HepG2 (cell line): ENCODE data around the gene UGT1A8. TPM values are rescaled to one million over a fixed set of nuclear protein-coding genes. Genes with fewer than 3 reads are reported as not detected.
A peak's percentile ranks its signal among the peaks of the same experiment; 100 is the strongest.

ENCODE experiments used
- CENPT ChIP-seq: sonication (generic); formaldehyde crosslinking; IDR thresholded peaks from 2 replicates; pipeline ENCODE4 v1.8.0; 2022; ENCODE audit warnings: low read depth, mild to moderate bottlenecking, moderate library complexity, missing genetic modification reagents
- ETV5 ChIP-seq: IDR thresholded peaks from 2 replicates; pipeline ENCODE4 v1.6.1; 2018; ENCODE audit warnings: missing biosample characterization, missing genetic modification reagents, inconsistent platforms, borderline replicate concordance
- FOSL1 ChIP-seq: sonication (generic); formaldehyde crosslinking; IDR thresholded peaks from 2 replicates; pipeline ENCODE4 v1.9.0; 2021; ENCODE audit warnings: missing genetic modification reagents, borderline replicate concordance
- FOXM1 ChIP-seq: sonication (generic); formaldehyde crosslinking; IDR thresholded peaks from 2 replicates; pipeline ENCODE4 v1.5.0; 2020; ENCODE audit warnings: missing genetic modification reagents
- HHEX ChIP-seq: IDR thresholded peaks from 2 replicates; pipeline ENCODE4 v1.6.1; 2016; ENCODE audit warnings: control low read depth
- HINFP ChIP-seq: sonication (generic); formaldehyde crosslinking; IDR thresholded peaks from 2 replicates; pipeline ENCODE4 v1.4.0; 2020; ENCODE audit warnings: low read depth, mild to moderate bottlenecking, missing genetic modification reagents
- HOXA7 ChIP-seq: sonication (generic); formaldehyde crosslinking; IDR thresholded peaks from 2 replicates; pipeline ENCODE4 v1.8.1; 2022; ENCODE audit warnings: mild to moderate bottlenecking, missing genetic modification reagents, moderate library complexity
- KLF16 ChIP-seq, 2 experiments: sonication (generic) in 1 of 2; formaldehyde crosslinking in 1 of 2; IDR thresholded peaks; 2 replicates each; pipeline versions ENCODE4 v1.6.1 to v1.8.0; 2016 to 2023; ENCODE audit warnings: missing genetic modification reagents in 2 of 2, missing compliant biosample characterization in 1 of 2
- MAX ChIP-seq: IDR thresholded peaks from 2 replicates; pipeline ENCODE4 v1.6.1; 2012; ENCODE audit warnings: inconsistent platforms
- NFE2L1 ChIP-seq: sonication (generic); formaldehyde crosslinking; IDR thresholded peaks from 2 replicates; pipeline ENCODE4 v1.4.0; 2020; ENCODE audit warnings: missing genetic modification reagents, mild to moderate bottlenecking, borderline replicate concordance
- PAWR ChIP-seq: sonication (generic); formaldehyde crosslinking; IDR thresholded peaks from 2 replicates; pipeline ENCODE4 v1.4.0; 2020; ENCODE audit warnings: missing genetic modification reagents, mild to moderate bottlenecking, borderline replicate concordance
- RFX3 ChIP-seq: IDR thresholded peaks from 2 replicates; pipeline ENCODE4 v1.6.1; 2016; ENCODE audit warnings: missing biosample characterization, missing genetic modification reagents
- RXRA ChIP-seq: sonication (generic); formaldehyde crosslinking; IDR thresholded peaks from 2 replicates; pipeline ENCODE4 v1.5.1; 2020; ENCODE audit warnings: missing genetic modification reagents
- SOX13 ChIP-seq, 3 experiments: fragments of 450-650 bp in 1 of 3; sonication (generic) in 1 of 3; formaldehyde crosslinking in 1 of 3; IDR thresholded peaks in 2 of 3; conservative IDR thresholded peaks in 1 of 3; 2 replicates each; pipeline versions ENCODE4 v1.5.0 to v1.6.1; 2016 to 2020; ENCODE audit warnings: antibody characterized with exemption in 1 of 3, mild to moderate bottlenecking in 1 of 3, missing compliant biosample characterization in 1 of 3, missing genetic modification reagents in 1 of 3, moderate library complexity in 1 of 3
- SOX6 ChIP-seq, 2 experiments: fragments of 450-650 bp in 1 of 2; sonication (generic) in 1 of 2; formaldehyde crosslinking in 1 of 2; IDR thresholded peaks; 2 replicates each; pipeline versions ENCODE4 v1.4.0 to v1.6.1; 2017 to 2020; ENCODE audit warnings: antibody characterized with exemption in 1 of 2, mild to moderate bottlenecking in 1 of 2, missing genetic modification reagents in 1 of 2
- SYNCRIP ChIP-seq: fragments of 200-400 bp; formaldehyde crosslinking; IDR thresholded peaks from 2 replicates; pipeline ENCODE4 v1.6.1; 2018; ENCODE audit warnings: mild to moderate bottlenecking, low read depth, low read length; ENCODE audit not compliant: insufficient read depth
- TBX3 ChIP-seq: fragments of 450-650 bp; IDR thresholded peaks from 2 replicates; pipeline ENCODE4 v1.6.1; 2017; ENCODE audit warnings: antibody characterized with exemption, mild to moderate bottlenecking, inconsistent platforms, borderline replicate concordance
- ZBTB20 ChIP-seq: sonication (generic); formaldehyde crosslinking; IDR thresholded peaks from 2 replicates; pipeline ENCODE4 v1.8.1; 2023; ENCODE audit warnings: missing genetic modification reagents, low read depth, mild to moderate bottlenecking, borderline replicate concordance
- ZFP82 ChIP-seq: sonication (generic); formaldehyde crosslinking; IDR thresholded peaks from 2 replicates; pipeline ENCODE4 v1.5.1; 2020; ENCODE audit warnings: mild to moderate bottlenecking, missing genetic modification reagents, borderline replicate concordance
- ZNF382 ChIP-seq: sonication (generic); formaldehyde crosslinking; IDR thresholded peaks from 2 replicates; pipeline ENCODE4 v1.5.0; 2020; ENCODE audit warnings: missing genetic modification reagents, mild to moderate bottlenecking, borderline replicate concordance
- ZNF510 ChIP-seq: sonication (generic); formaldehyde crosslinking; IDR thresholded peaks from 2 replicates; pipeline ENCODE4 v1.4.0; 2020; ENCODE audit warnings: low read depth, mild to moderate bottlenecking, missing genetic modification reagents
- ZNF597 ChIP-seq: sonication (generic); formaldehyde crosslinking; IDR thresholded peaks from 2 replicates; pipeline ENCODE4 v1.5.0; 2020; ENCODE audit warnings: missing genetic modification reagents
- ZNF598 ChIP-seq: sonication (generic); formaldehyde crosslinking; IDR thresholded peaks from 2 replicates; pipeline ENCODE4 v1.5.1; 2020; ENCODE audit warnings: mild to moderate bottlenecking, missing genetic modification reagents, borderline replicate concordance
- ZNF644 ChIP-seq: IDR thresholded peaks from 2 replicates; pipeline ENCODE4 v1.6.1; 2016; ENCODE audit warnings: low read depth
- ZNF740 ChIP-seq: sonication (generic); formaldehyde crosslinking; IDR thresholded peaks from 2 replicates; pipeline ENCODE4 v1.4.0; 2020; ENCODE audit warnings: missing genetic modification reagents
- ZNF883 ChIP-seq: sonication (generic); formaldehyde crosslinking; IDR thresholded peaks from 2 replicates; pipeline ENCODE4 v1.5.1; 2020; ENCODE audit warnings: mild to moderate bottlenecking, missing genetic modification reagents; ENCODE audit errors: not compliant biosample characterization
- polyA plus RNA-seq, 8 experiments: library from polyadenylated mRNA; depleted of rRNA in 3 of 8; stranded (reverse) in 7 of 8; unstranded in 1 of 8; fragments of >200 nt; fragmentation: Illumina TruSeq in 4 of 8; extraction: Trizol in 4 of 8; gene quantifications; 2 replicates each; pipeline versions ENCODE4 v1.2.1 to v1.2.3, GENCODE V29; 2011 to 2016; ENCODE audit warnings: low read depth in 4 of 8, missing spikeins in 1 of 8, mixed read lengths in 1 of 8; ENCODE audit not compliant: insufficient read depth in 1 of 8
- total RNA-seq, 5 experiments: library from RNA; depleted of rRNA; stranded (reverse); fragments of >200 nt; fragmentation: Illumina TruSeq; extraction: Trizol; gene quantifications; 2 replicates each; pipeline ENCODE4 v1.2.3, GENCODE V29; 2016; ENCODE audit warnings: low read depth in 1 of 5

UGT1A8 gene
- total and polyA plus RNA-seq, 2 of the 13 experiments (the other 11 are each of a cell fraction or from before 2014, with no cell fraction given) = not detected

- no peak for TF ChIP-seq HINFP
- TF ChIP-seq ZNF644 (CRISPR knock-in tag) = no peak
- TF ChIP-seq NFE2L1 (CRISPR knock-in tag) = no peak
- TF ChIP-seq KLF16 (CRISPR knock-in tag; IDR thresholded peaks at IDR 0.05) = no peak
- TF ChIP-seq ZNF510 (CRISPR knock-in tag) = no peak
- no peak for TF ChIP-seq SOX6 (IDR thresholded peaks at IDR 0.05)
- TF ChIP-seq SOX6 (CRISPR knock-in tag; IDR thresholded peaks at IDR 0.05) = no peak
- no peak for TF ChIP-seq TBX3
- no peak for TF ChIP-seq SOX13 (IDR thresholded peaks at IDR 0.05)
- no peak for TF ChIP-seq SOX13 (CRISPR knock-in tag; conservative IDR thresholded peaks at IDR 0.05 in 1 of 2, IDR thresholded peaks at IDR 0.05 in 1 of 2)
- TF ChIP-seq MAX = no peak
- TF ChIP-seq ZNF740 (CRISPR knock-in tag) = no peak
- no peak for TF ChIP-seq FOSL1 (CRISPR knock-in tag)
- no peak for TF ChIP-seq ZNF597
- no peak for TF ChIP-seq CENPT (CRISPR knock-in tag)
- TF ChIP-seq RFX3 (CRISPR knock-in tag) = no peak
- TF ChIP-seq RXRA = peak; percentile 45; the same call in 1 of the 2 replicates
- TF ChIP-seq HHEX (CRISPR knock-in tag) = no peak
- no peak for TF ChIP-seq PAWR (CRISPR knock-in tag)
- no peak for TF ChIP-seq HOXA7 (CRISPR knock-in tag)
- TF ChIP-seq ETV5 = peak; percentile 40; the same call in 1 of the 2 replicates
- TF ChIP-seq SYNCRIP = no peak
- no peak for TF ChIP-seq FOXM1 (CRISPR knock-in tag)
- no peak for TF ChIP-seq ZNF382 (CRISPR knock-in tag)
- TF ChIP-seq ZFP82 (CRISPR knock-in tag) = no peak
- TF ChIP-seq ZNF883 (CRISPR knock-in tag) = peak; percentile 67
- TF ChIP-seq ZBTB20 (CRISPR knock-in tag) = no peak
- peak; percentile 56; the same call in 1 of the 2 replicates for TF ChIP-seq ZNF598
Measured at GRCh38 chr2:233711312-233712008, 94.0 kb downstream of the UGT1A8 start (continued).
